Mammary epithelial cell (primary cell): ENCODE results near the gene KIF17.

ENCODE experiments used
- CTCF ChIP-seq, 2 donors: IDR thresholded peaks in 1 of 2; conservative IDR thresholded peaks in 1 of 2; 2 replicates each; pipeline ENCODE4 v1.5.1; 2011 to 2012; ENCODE audit warnings: inconsistent platforms in 2 of 2, low read length in 2 of 2, mild to moderate bottlenecking in 2 of 2, control low read depth in 1 of 2, low read depth in 1 of 2; ENCODE audit not compliant: insufficient read depth in 1 of 2; ENCODE audit errors: extremely low read depth in 1 of 2
- EZH2 ChIP-seq: IDR thresholded peaks from 2 replicates; pipeline ENCODE4 v1.6.1; 2012; ENCODE audit warnings: low read length, inconsistent platforms, borderline replicate concordance

- TF ChIP-seq CTCF (conservative IDR thresholded peaks at IDR 0.05 in 1 of 2, IDR thresholded peaks at IDR 0.05 in 1 of 2; ENCODE audit: extremely low read depth in 1 of 2, insufficient read depth in 1 of 2, low read depth in 1 of 2, low read length in 2 of 2) (no peak), EZH2 (no peak)
Observed at GRCh38 chr1:20723159-20723536, 5.3 kb upstream of the KIF17 start.
